PC-9 (cell line): ENCODE data around the gene JMJD1C.

ENCODE experiments used
- CTCF ChIP-seq: fragments of 200-600 bp; sonication (generic); conservative IDR thresholded peaks from 2 replicates; pipeline ENCODE4 v1.6.1; 2017; ENCODE audit warnings: mixed run types, antibody characterized with exemption, mild to moderate bottlenecking, moderate library complexity
- EZH2 ChIP-seq: fragments of 200-600 bp; sonication (generic); IDR thresholded peaks from 2 replicates; pipeline ENCODE4 v1.8.0; 2017; ENCODE audit warnings: antibody characterized with exemption, low read depth

GRCh38 chr10:63431962-63432797 is 33.6 kb downstream of the JMJD1C start:
- TF ChIP-seq CTCF (no peak), EZH2 (no peak)
